ENCODE data around the gene CEMIP2. TPM values are rescaled to one million over a fixed set of nuclear protein-coding genes. Genes with fewer than 3 reads are reported as not detected.

CEMIP2 gene
- total RNA-seq, 1 experiment from 2014 or later = 28.4 TPM

DNA sequence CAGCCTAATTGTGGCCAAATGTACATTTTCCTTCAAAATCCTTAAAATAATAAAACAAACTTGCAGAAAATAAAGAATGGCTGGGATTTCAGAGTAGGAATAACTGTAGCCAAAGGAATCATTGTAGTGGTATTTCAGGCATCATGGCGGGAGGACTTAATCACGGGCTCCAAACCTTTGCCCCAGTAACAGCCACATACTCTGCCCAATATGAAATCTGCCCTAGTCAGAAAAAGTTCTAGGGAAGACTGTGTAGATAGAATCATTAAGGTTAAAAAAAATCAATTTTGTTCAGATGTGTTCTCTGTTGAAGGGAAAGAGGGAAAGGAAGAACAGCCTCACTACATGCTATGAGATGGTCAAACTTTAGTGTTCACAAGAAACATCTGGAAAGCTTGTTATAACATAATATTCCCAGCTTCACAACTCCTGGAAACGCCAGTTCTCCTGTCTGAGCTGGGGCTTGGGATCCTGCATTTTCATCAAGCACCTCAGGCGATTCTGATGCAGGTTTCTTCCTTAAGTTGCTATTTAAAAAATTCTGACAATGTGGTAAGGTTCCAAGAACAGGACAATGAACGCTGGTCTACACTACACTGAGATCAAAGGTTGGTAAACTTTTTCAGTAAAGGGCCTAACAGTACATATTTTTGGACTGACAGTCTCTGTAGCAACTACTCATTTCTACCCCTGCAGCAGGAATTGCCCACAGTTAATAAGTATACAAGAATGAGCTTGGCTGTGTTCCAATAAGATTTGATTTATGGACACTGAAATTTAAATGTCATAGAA lies 87.9 kb downstream of the CEMIP2 start:
- intact Hi-C loops (cut with micrococcal nuclease; ENCODE audit: unreplicated experiment) = loop anchor here (10.0 kb wide), 1 partner anchor 76 kb away; no protein-coding TSS in a partner anchor
- Mint-ChIP-seq H3K9me3 (ENCODE audit: unreplicated experiment) (no peaks in the 10 kb centered on the region), H3K4me3 (ENCODE audit: unreplicated experiment) (no peak overlapping the region), H3K27me3 (ENCODE audit: insufficient read depth, unreplicated experiment) (no peaks in the 10 kb centered on the region), H3K4me1 (ENCODE audit: low read depth, unreplicated experiment) (peaks cover 6% of the 10 kb centered on the region), H3K36me3 (ENCODE audit: insufficient read depth, unreplicated experiment) (peaks cover 19% of the 10 kb centered on the region), H3K27ac (ENCODE audit: unreplicated experiment) (no peak overlapping the region)
- Histone ChIP-seq H3K4me1 (peaks cover 21% of the 10 kb centered on the region; the same call in 1 of the 2 replicates), H3K36me3 (ENCODE audit: control insufficient read depth, insufficient read depth, low read length) (no peaks in the 10 kb centered on the region), H3K9me3 (no peaks in the 10 kb centered on the region), H3K27me3 (replicated peaks; ENCODE audit: control insufficient read depth, insufficient read depth, low read length) (no peaks in the 10 kb centered on the region), H3K4me3 (ENCODE audit: low read depth, low read length) (no peak overlapping the region)
- ChIA-PET CTCF (no interaction called here), POLR2A (no interaction called here)
- no peak for TF ChIP-seq CTCF (IDR thresholded peaks at IDR 0.05; ENCODE audit: insufficient read depth in 1 of 2, low read depth in 1 of 2, low read length in 1 of 2, severe bottlenecking in 1 of 2, unreplicated experiment in 1 of 2)
- peak; percentile 3 to 39 for DNase-seq
- no TSS peak for BruUV-seq (replicated peaks)

- peaks cover 6% of the 10 kb centered on the region for H3K4me1 Mint-ChIP-seq (ENCODE audit: low read depth, unreplicated experiment)
- peaks cover 21% of the 10 kb centered on the region; the same call in 1 of the 2 replicates for H3K4me1 ChIP-seq
- H3K36me3 Mint-ChIP-seq (ENCODE audit: insufficient read depth, unreplicated experiment) = peaks cover 14% of the 10 kb centered on the region
Observed at GRCh38 chr9:71678999-71679398, 89.3 kb downstream of the CEMIP2 start.

GRCh38 chr9:71677209-71677608 lies 91.1 kb downstream of the CEMIP2 start:
- no peak overlapping the region for H3K4me3 ChIP-seq (ENCODE audit: low read depth, low read length)
- BruUV-seq (replicated peaks) = no TSS peak
- no peaks in the 10 kb centered on the region for H3K27me3 ChIP-seq (replicated peaks; ENCODE audit: control insufficient read depth, insufficient read depth, low read length)
- H3K36me3 ChIP-seq (ENCODE audit: control insufficient read depth, insufficient read depth, low read length) = no peaks in the 10 kb centered on the region
- H3K4me1 ChIP-seq = peaks cover 19% of the 10 kb centered on the region; the same call in 1 of the 2 replicates
- ChIA-PET POLR2A (no interaction called here), CTCF (no interaction called here)
- intact Hi-C loops (cut with micrococcal nuclease; ENCODE audit: unreplicated experiment) = no loop called here
- no peak overlapping the region for H3K4me3 Mint-ChIP-seq (ENCODE audit: unreplicated experiment)
- peaks cover 6% of the 10 kb centered on the region for H3K4me1 Mint-ChIP-seq (ENCODE audit: low read depth, unreplicated experiment)
- no peaks in the 10 kb centered on the region for H3K9me3 Mint-ChIP-seq (ENCODE audit: unreplicated experiment)
- no peak for TF ChIP-seq CTCF (IDR thresholded peaks at IDR 0.05; ENCODE audit: insufficient read depth in 1 of 2, low read depth in 1 of 2, low read length in 1 of 2, severe bottlenecking in 1 of 2, unreplicated experiment in 1 of 2)
- peaks cover 13% of the 10 kb centered on the region for H3K36me3 Mint-ChIP-seq (ENCODE audit: insufficient read depth, unreplicated experiment)
- no peak overlapping the region for H3K27ac Mint-ChIP-seq (ENCODE audit: unreplicated experiment)
- H3K27me3 Mint-ChIP-seq (ENCODE audit: insufficient read depth, unreplicated experiment) = no peaks in the 10 kb centered on the region
- DNase-seq = no peak
- H3K9me3 ChIP-seq = no peaks in the 10 kb centered on the region

More at GRCh38 chr9:71678999-71679398, 89.3 kb downstream of the CEMIP2 start:
- Mint-ChIP-seq H3K4me3 (ENCODE audit: unreplicated experiment) (no peak overlapping the region), H3K27ac (ENCODE audit: unreplicated experiment) (no peak overlapping the region), H3K27me3 (ENCODE audit: insufficient read depth, unreplicated experiment) (no peaks in the 10 kb centered on the region), H3K9me3 (ENCODE audit: unreplicated experiment) (no peaks in the 10 kb centered on the region)
- Histone ChIP-seq H3K27me3 (replicated peaks; ENCODE audit: control insufficient read depth, insufficient read depth, low read length) (no peaks in the 10 kb centered on the region), H3K9me3 (no peaks in the 10 kb centered on the region), H3K4me3 (ENCODE audit: low read depth, low read length) (no peak overlapping the region), H3K36me3 (ENCODE audit: control insufficient read depth, insufficient read depth, low read length) (no peaks in the 10 kb centered on the region)
- TF ChIP-seq CTCF (IDR thresholded peaks at IDR 0.05; ENCODE audit: insufficient read depth in 1 of 2, low read depth in 1 of 2, low read length in 1 of 2, severe bottlenecking in 1 of 2, unreplicated experiment in 1 of 2) = no peak
- ChIA-PET CTCF (no interaction called here), POLR2A (no interaction called here)
- no TSS peak for BruUV-seq (replicated peaks)
- intact Hi-C loops (cut with micrococcal nuclease; ENCODE audit: unreplicated experiment) = no loop called here
- DNase-seq = no peak

Data from Caco-2 (cell line).